BE2C (cell line): Measurements from ENCODE around the gene ORMDL1.

Experiments
- DNase-seq: peaks from one replicate; pipeline ENCODE4 v3.0.0-alpha.2; 2020
- H3K27me3 ChIP-seq: fragments of 250-450 bp; sonication (Bioruptor Pico); 2 replicates; pipeline ENCODE4 v1.5.1; 2020; ENCODE audit warnings: mild to moderate bottlenecking
- H3K36me3 ChIP-seq: fragments of 250-450 bp; sonication (Bioruptor Pico); 2 replicates; pipeline ENCODE4 v1.5.1; 2020; ENCODE audit warnings: mild to moderate bottlenecking
- H3K4me1 ChIP-seq: fragments of 250-450 bp; sonication (Bioruptor Pico); 2 replicates; pipeline ENCODE4 v1.5.1; 2020
- H3K4me3 ChIP-seq: 2 replicates; pipeline ENCODE4 v1.5.1; 2011; ENCODE audit warnings: low read depth, low read length
- H3K9me3 ChIP-seq: fragments of 250-450 bp; sonication (Bioruptor Pico); 2 replicates; pipeline ENCODE4 v1.5.1; 2020
- TF ChIP-seq, protein P1 (sequence below): IDR thresholded peaks from 2 replicates; pipeline ENCODE4 v1.5.1; 2012; ENCODE audit warnings: mild to moderate bottlenecking, low read depth, low read length

Gene ORMDL1

GRCh38 chr2:189782221-189782671 is 1.9 kb downstream of the ORMDL1 start:
- Histone ChIP-seq H3K9me3 (no peaks in the 10 kb centered on the region), H3K4me3 (no peak overlapping the region), H3K27me3 (no peaks in the 10 kb centered on the region), H3K4me1 (no peaks in the 10 kb centered on the region), H3K36me3 (peaks cover 38% of the 10 kb centered on the region)
- no peak for DNase-seq
- TF ChIP-seq, protein P1, sequence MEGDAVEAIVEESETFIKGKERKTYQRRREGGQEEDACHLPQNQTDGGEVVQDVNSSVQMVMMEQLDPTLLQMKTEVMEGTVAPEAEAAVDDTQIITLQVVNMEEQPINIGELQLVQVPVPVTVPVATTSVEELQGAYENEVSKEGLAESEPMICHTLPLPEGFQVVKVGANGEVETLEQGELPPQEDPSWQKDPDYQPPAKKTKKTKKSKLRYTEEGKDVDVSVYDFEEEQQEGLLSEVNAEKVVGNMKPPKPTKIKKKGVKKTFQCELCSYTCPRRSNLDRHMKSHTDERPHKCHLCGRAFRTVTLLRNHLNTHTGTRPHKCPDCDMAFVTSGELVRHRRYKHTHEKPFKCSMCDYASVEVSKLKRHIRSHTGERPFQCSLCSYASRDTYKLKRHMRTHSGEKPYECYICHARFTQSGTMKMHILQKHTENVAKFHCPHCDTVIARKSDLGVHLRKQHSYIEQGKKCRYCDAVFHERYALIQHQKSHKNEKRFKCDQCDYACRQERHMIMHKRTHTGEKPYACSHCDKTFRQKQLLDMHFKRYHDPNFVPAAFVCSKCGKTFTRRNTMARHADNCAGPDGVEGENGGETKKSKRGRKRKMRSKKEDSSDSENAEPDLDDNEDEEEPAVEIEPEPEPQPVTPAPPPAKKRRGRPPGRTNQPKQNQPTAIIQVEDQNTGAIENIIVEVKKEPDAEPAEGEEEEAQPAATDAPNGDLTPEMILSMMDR, result no peak

GRCh38 chr2:189772212-189772611 is 11.9 kb downstream of the ORMDL1 start:
- no peaks in the 10 kb centered on the region for H3K9me3 ChIP-seq
- no peaks in the 10 kb centered on the region for H3K27me3 ChIP-seq
- DNase-seq, result no peak
- no peak overlapping the region for H3K4me3 ChIP-seq
- peaks cover 58% of the 10 kb centered on the region for H3K36me3 ChIP-seq
- no peaks in the 10 kb centered on the region for H3K4me1 ChIP-seq
- TF ChIP-seq, protein P1, result no peak

GRCh38 chr2:189770590-189771322 is 13.4 kb downstream of the ORMDL1 start:
- no peaks in the 10 kb centered on the region for H3K27me3 ChIP-seq
- DNase-seq, result no peak
- TF ChIP-seq, protein P1, result no peak
- H3K9me3 ChIP-seq, result no peaks in the 10 kb centered on the region
- H3K4me1 ChIP-seq, result no peaks in the 10 kb centered on the region
- peaks cover 49% of the 10 kb centered on the region for H3K36me3 ChIP-seq
- H3K4me3 ChIP-seq, result no peak overlapping the region

DNA sequence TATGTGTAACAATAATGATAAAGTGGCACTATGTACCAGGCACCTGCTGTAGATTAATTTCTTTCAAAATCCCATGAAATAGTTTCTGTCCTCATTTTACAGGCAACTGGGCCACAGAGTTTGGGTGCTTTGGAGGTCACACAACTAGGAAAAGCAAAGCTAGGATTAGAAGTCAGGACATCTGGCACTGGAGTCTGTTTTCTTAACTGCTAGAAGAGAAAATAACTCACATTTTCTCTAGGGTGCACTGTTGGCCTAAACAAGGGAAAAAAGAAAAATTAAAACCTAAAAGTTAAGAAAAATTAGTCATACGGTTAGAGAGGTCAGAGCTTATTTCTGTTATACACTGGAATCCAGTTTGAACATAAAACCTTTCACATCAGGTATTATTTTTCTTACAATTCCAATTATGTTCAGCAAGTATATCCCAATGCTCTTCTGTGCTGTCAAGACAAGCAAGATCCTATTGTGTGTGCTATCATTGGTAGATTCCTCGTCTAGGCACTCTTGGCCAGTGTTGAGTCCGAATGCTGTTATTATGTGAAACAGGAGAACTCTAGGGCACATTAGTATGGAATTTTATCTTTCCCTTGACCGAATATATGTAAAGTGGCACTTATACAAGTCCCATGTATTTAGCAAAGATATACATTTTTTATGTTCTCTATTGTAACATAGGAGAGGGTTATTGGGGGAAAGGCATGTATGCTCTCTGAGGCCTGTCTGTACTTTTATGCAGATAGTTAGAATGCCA is 20.1 kb downstream of the ORMDL1 start:
- TF ChIP-seq, protein P1, result no peak
- Histone ChIP-seq H3K4me1 (no peaks in the 10 kb centered on the region), H3K36me3 (no peaks in the 10 kb centered on the region; the same call in 1 of the 2 replicates), H3K9me3 (no peaks in the 10 kb centered on the region), H3K27me3 (no peaks in the 10 kb centered on the region), H3K4me3 (peak overlapping the region; percentile 100; the same call in 1 of the 2 replicates)
- DNase-seq, result no peak

DNA sequence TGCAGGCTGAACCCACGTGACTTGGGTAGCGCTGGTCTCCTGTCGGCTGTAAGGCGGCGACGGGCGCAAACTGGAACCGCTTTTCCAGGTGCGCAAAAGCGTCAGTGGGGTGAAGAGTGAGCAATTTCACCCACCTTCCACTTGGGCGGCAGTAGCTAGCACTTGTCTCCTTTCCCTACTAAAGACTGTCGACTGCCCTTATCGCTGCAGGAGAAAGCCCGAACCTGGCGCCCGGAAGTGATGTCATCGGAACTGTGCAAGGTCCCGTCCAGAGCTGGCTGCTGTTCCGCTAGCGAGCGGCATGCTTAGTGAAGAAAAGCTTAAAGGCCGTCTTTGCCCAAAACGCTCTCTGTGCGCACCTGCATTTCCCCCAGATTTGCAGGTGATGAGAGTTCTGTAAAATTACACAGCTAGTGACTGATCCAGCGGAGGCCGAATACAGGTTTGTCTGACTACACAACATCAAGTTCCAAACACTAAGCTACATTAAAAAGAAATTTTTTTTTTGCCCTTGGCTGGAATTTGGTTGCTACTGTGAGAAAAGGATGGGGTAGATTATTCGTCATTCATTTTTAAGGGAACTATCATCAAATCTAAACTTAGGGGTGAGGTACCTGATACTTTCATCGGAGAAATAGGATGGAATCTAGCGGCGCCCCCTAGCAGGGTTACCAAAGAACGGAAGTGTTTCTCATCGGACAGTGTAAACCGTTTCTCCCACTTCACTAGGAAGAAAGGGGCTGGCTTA is 21.4 kb downstream of the ORMDL1 start, which contains the start of gene OSGEPL1:
Gene OSGEPL1 (minus strand): TSS at position 242 of the 748 bp plus-strand sequence. CDS start 1,152 bp downstream, outside the sequence.
- Histone ChIP-seq H3K4me3 (peak within 1 kb of the TSS; percentile 100), H3K27me3 (no peaks in the 10 kb centered on the region), H3K36me3 (no peaks in the 10 kb centered on the region; the same call in 1 of the 2 replicates), H3K4me1 (no peaks in the 10 kb centered on the region), H3K9me3 (no peaks in the 10 kb centered on the region)
- TF ChIP-seq, protein P1, result peak; percentile 81
- peak; percentile 94 for DNase-seq
